Neural cell (in vitro differentiated cells): Measurements from ENCODE around the gene BLMH. TPM values are rescaled to one million over a fixed set of nuclear protein-coding genes. Genes with fewer than 3 reads are reported as not detected.

Source experiments
- H2AFZ ChIP-seq: fragments of 200-600, 300-800 bp; sonication (generic), shearing (Covaris generic); 2 replicates; pipeline ENCODE4 v1.6.0; 2014; ENCODE audit warnings: low read depth, mild to moderate bottlenecking, antibody characterized with exemption, low read length, moderate library complexity
- H3F3A ChIP-seq: fragments of 200-600 bp; shearing (Covaris generic); 2 replicates; pipeline ENCODE4 v1.6.1; 2016; ENCODE audit warnings: mild to moderate bottlenecking, moderate library complexity, mixed read lengths, antibody characterized with exemption, low read length; ENCODE audit not compliant: insufficient read depth, poor library complexity, severe bottlenecking
- H3K27ac ChIP-seq: fragments of 200-600, 300-800 bp; sonication (generic), shearing (Covaris generic); 2 replicates; pipeline ENCODE4 v1.5.1; 2014; ENCODE audit warnings: mild to moderate bottlenecking, low read length, moderate library complexity
- H3K27me3 ChIP-seq: fragments of 300-800, 200-600 bp; sonication (generic), shearing (Covaris generic); 2 replicates; pipeline ENCODE4 v1.6.0; 2014; ENCODE audit warnings: mild to moderate bottlenecking, low read depth, low read length, moderate library complexity; ENCODE audit not compliant: insufficient read depth
- H3K36me3 ChIP-seq: fragments of 300-800, 200-600 bp; sonication (generic), shearing (Covaris generic); 2 replicates; pipeline ENCODE4 v1.5.1; 2014; ENCODE audit warnings: mild to moderate bottlenecking, antibody characterized with exemption, low read length, moderate library complexity; ENCODE audit not compliant: insufficient read depth
- H3K4me2 ChIP-seq: fragments of 300-800, 200-600 bp; sonication (generic), shearing (Covaris generic); 2 replicates; pipeline ENCODE4 v1.6.0; 2014; ENCODE audit warnings: mild to moderate bottlenecking, low read length
- H3K4me3 ChIP-seq: fragments of 300-800, 200-600 bp; sonication (generic), shearing (Covaris generic); 2 replicates; pipeline ENCODE4 v1.5.1; 2014; ENCODE audit warnings: mild to moderate bottlenecking, low read length, moderate library complexity
- H3K79me2 ChIP-seq: fragments of 200-600 bp; shearing (Covaris generic); replicated peaks from 2 replicates; pipeline ENCODE4 v1.6.0; 2014; ENCODE audit warnings: mild to moderate bottlenecking, low read length, moderate library complexity; ENCODE audit not compliant: insufficient read depth
- H3K9ac ChIP-seq: fragments of 300-800, 200-600 bp; sonication (generic), shearing (Covaris generic); 2 replicates; pipeline ENCODE4 v1.6.1; 2016; ENCODE audit warnings: mild to moderate bottlenecking, low read length, mixed read lengths
- H3K9me2 ChIP-seq: fragments of 200-600 bp; shearing (Covaris generic); 2 replicates; pipeline ENCODE4 v1.6.1; 2016; ENCODE audit warnings: mild to moderate bottlenecking, low read length, mixed read lengths; ENCODE audit not compliant: insufficient read depth
- H3K9me3 ChIP-seq: fragments of 200-600, 300-800 bp; sonication (generic), shearing (Covaris generic); 2 replicates; pipeline ENCODE4 v1.6.1; 2016; ENCODE audit warnings: mild to moderate bottlenecking, mixed run types, low read length, moderate library complexity, mixed read lengths
- H4K20me1 ChIP-seq: fragments of 200-600 bp; shearing (Covaris generic); 2 replicates; pipeline ENCODE4 v1.6.1; 2016; ENCODE audit warnings: mild to moderate bottlenecking, mixed run types; ENCODE audit not compliant: insufficient read depth
- EP300 ChIP-seq: fragments of 450-650 bp; conservative IDR thresholded peaks from 2 replicates; pipeline ENCODE4 v1.6.1; 2014; ENCODE audit warnings: antibody characterized with exemption, mild to moderate bottlenecking, moderate library complexity; ENCODE audit not compliant: poor library complexity, severe bottlenecking
- EZH2 ChIP-seq: fragments of 200-600, 300-800 bp; shearing (Covaris generic), sonication (generic); IDR thresholded peaks from 2 replicates; pipeline ENCODE4 v1.6.1; 2014; ENCODE audit warnings: antibody characterized with exemption, low read length, borderline replicate concordance, mild to moderate bottlenecking; ENCODE audit not compliant: insufficient read depth, poor library complexity, severe bottlenecking
- MXI1 ChIP-seq: fragments of 450-650 bp; conservative IDR thresholded peaks from 2 replicates; pipeline ENCODE4 v1.6.1; 2014; ENCODE audit warnings: antibody characterized with exemption, mild to moderate bottlenecking; ENCODE audit not compliant: poor library complexity, severe bottlenecking
- POLR2AphosphoS5 ChIP-seq: IDR thresholded peaks from 2 replicates; pipeline ENCODE4 v1.6.1; 2012
- RAD21 ChIP-seq: fragments of 450-650 bp; conservative IDR thresholded peaks from 2 replicates; pipeline ENCODE4 v1.6.1; 2014; ENCODE audit warnings: antibody characterized with exemption, mild to moderate bottlenecking, moderate library complexity
- SMC3 ChIP-seq: fragments of 450-650 bp; conservative IDR thresholded peaks from 2 replicates; pipeline ENCODE4 v1.6.1; 2014; ENCODE audit warnings: antibody characterized with exemption, mild to moderate bottlenecking, moderate library complexity; ENCODE audit not compliant: poor library complexity
- TAF1 ChIP-seq: IDR thresholded peaks from 2 replicates; pipeline ENCODE4 v1.6.1; 2012; ENCODE audit warnings: low read depth
- polyA plus RNA-seq: library from polyadenylated mRNA; depleted of rRNA; stranded (reverse); fragments of >200 nt; gene quantifications from 2 replicates; pipeline ENCODE4 v1.2.3, GENCODE V29; 2014
- TF ChIP-seq, protein P1 (sequence below): fragments of 450-650 bp; IDR thresholded peaks from 2 replicates; pipeline ENCODE4 v1.5.1; 2014; ENCODE audit warnings: antibody characterized with exemption, mild to moderate bottlenecking, moderate library complexity; ENCODE audit not compliant: poor library complexity, severe bottlenecking
- TF ChIP-seq, protein P2 (sequence below): IDR thresholded peaks from 2 replicates; pipeline ENCODE4 v1.6.1; 2012; ENCODE audit warnings: borderline replicate concordance

The BLMH gene
- polyA plus RNA-seq, 1 donor from 2014 or later: 44.3 TPM

DNA sequence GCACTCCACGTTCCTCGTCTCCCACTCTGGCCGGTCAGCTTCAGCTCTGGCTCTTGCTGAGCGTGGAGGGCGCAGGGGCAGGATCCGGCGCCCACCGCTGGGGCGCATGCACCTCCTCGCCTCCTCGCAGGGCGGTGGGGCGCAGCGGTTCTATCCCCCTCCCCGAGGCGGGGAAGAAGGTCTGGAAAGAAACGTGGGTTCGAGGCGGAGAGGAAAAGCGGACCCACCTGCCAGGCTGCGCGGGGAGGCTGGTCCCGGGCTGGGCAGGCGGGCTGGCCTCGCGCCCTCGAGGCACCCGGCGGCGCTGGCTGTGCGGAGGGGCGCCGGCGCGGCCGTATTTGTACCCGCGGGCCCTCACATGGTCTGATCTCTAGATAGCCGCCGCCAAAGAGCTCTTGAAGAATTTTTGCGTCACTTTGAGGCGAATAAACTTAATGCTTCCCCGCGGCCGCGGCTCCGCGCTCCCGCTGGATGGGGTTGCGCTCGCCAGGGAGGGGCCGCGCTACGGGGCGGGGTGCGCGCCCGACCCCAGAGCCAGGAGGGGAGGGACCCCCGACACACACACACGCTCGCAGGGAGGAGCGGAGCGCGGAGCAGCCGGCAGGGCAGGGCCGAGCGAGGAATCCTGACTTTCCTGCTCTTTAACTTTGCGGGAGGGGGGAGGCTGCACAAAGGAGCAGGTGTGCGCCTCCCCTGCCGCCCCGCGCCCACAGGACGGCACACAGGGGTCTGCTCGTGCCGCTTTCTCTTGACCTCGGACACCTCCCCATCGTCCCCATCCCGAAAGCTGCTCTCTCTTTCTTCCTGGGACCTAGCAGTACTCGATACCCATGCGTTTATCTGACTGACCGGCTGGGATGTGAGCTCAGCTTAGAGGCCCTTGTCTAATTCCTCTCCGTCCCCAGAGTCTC, 56.1 kb downstream of the BLMH start, which contains the start of gene SLC6A4:
Gene SLC6A4, minus strand, starts transcription at position 312 of the 911 bp plus-strand sequence. CDS start 13,739 bp downstream, outside the sequence.
- Histone ChIP-seq H3K79me2 (no peaks in the 10 kb centered on the region), H3K27me3 (peaks cover 69% of the 10 kb centered on the region), H3K9ac (no peak within 1 kb of the TSS), H3K9me2 (no peaks in the 10 kb centered on the region), H3K9me3 (no peaks in the 10 kb centered on the region), H3K4me3 (peak within 1 kb of the TSS; percentile 68), H2AFZ (no peak within 1 kb of the TSS), H3K27ac (no peak within 1 kb of the TSS), H3K36me3 (no peaks in the 10 kb centered on the region), H3F3A (no peaks in the 10 kb centered on the region), H3K4me2 (no peak within 1 kb of the TSS), H4K20me1 (no peaks in the 10 kb centered on the region)
- TF ChIP-seq TAF1 (no peak), SMC3 (no peak), POLR2AphosphoS5 (no peak), RAD21 (no peak), EZH2 (no peak), EP300 (no peak), MXI1 (no peak)
- TF ChIP-seq, protein P1, sequence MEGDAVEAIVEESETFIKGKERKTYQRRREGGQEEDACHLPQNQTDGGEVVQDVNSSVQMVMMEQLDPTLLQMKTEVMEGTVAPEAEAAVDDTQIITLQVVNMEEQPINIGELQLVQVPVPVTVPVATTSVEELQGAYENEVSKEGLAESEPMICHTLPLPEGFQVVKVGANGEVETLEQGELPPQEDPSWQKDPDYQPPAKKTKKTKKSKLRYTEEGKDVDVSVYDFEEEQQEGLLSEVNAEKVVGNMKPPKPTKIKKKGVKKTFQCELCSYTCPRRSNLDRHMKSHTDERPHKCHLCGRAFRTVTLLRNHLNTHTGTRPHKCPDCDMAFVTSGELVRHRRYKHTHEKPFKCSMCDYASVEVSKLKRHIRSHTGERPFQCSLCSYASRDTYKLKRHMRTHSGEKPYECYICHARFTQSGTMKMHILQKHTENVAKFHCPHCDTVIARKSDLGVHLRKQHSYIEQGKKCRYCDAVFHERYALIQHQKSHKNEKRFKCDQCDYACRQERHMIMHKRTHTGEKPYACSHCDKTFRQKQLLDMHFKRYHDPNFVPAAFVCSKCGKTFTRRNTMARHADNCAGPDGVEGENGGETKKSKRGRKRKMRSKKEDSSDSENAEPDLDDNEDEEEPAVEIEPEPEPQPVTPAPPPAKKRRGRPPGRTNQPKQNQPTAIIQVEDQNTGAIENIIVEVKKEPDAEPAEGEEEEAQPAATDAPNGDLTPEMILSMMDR: no peak
- TF ChIP-seq, protein P2, sequence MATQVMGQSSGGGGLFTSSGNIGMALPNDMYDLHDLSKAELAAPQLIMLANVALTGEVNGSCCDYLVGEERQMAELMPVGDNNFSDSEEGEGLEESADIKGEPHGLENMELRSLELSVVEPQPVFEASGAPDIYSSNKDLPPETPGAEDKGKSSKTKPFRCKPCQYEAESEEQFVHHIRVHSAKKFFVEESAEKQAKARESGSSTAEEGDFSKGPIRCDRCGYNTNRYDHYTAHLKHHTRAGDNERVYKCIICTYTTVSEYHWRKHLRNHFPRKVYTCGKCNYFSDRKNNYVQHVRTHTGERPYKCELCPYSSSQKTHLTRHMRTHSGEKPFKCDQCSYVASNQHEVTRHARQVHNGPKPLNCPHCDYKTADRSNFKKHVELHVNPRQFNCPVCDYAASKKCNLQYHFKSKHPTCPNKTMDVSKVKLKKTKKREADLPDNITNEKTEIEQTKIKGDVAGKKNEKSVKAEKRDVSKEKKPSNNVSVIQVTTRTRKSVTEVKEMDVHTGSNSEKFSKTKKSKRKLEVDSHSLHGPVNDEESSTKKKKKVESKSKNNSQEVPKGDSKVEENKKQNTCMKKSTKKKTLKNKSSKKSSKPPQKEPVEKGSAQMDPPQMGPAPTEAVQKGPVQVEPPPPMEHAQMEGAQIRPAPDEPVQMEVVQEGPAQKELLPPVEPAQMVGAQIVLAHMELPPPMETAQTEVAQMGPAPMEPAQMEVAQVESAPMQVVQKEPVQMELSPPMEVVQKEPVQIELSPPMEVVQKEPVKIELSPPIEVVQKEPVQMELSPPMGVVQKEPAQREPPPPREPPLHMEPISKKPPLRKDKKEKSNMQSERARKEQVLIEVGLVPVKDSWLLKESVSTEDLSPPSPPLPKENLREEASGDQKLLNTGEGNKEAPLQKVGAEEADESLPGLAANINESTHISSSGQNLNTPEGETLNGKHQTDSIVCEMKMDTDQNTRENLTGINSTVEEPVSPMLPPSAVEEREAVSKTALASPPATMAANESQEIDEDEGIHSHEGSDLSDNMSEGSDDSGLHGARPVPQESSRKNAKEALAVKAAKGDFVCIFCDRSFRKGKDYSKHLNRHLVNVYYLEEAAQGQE: no peak

DNA sequence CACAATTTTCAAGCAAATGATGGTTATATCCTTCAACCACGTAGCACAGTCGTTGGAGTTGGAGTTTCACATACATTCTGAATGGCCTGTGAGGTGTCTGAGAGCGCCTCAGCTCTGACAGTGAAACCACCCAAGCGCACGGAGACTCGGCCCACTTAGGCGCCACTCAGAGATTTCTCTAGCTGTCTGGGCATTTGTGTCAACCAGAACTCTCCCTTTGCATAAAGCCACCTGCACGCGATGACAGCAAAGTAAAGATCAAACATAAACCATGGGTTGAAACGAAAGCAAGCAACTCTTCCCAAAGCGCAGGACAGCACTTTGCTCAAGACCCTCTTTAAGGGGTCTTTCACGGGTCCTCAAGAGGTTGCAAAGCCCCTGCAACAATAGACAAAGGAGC, 56.8 kb downstream of the BLMH start:
- Histone ChIP-seq H3K27ac (no peak overlapping the region), H3F3A (no peaks in the 10 kb centered on the region), H3K9ac (no peak overlapping the region), H3K4me2 (no peak overlapping the region), H3K9me2 (no peaks in the 10 kb centered on the region), H3K4me3 (peak overlapping the region; percentile 68), H4K20me1 (no peaks in the 10 kb centered on the region), H2AFZ (no peak overlapping the region), H3K79me2 (no peaks in the 10 kb centered on the region), H3K9me3 (no peaks in the 10 kb centered on the region), H3K27me3 (peaks cover 69% of the 10 kb centered on the region), H3K36me3 (no peaks in the 10 kb centered on the region)
- TF ChIP-seq SMC3 (no peak), TAF1 (no peak), POLR2AphosphoS5 (no peak), EZH2 (no peak), MXI1 (no peak), RAD21 (no peak), EP300 (no peak)
- TF ChIP-seq, protein P1: no peak
- TF ChIP-seq, protein P2: no peak
